PC-3 (cell line): ENCODE measurements around the gene NASP.

Experiments used
- CTCF ChIP-seq: fragments of 300-600 bp; sonication (generic); conservative IDR thresholded peaks from 2 replicates; pipeline ENCODE4 v1.5.1; 2017; ENCODE audit warnings: antibody characterized with exemption, low read depth, mild to moderate bottlenecking, low read length
- EZH2 ChIP-seq: fragments of 300-600 bp; sonication (generic); IDR thresholded peaks from one replicate; pipeline ENCODE4 v1.6.1; 2017; ENCODE audit warnings: antibody characterized with exemption, mild to moderate bottlenecking, low read length; ENCODE audit not compliant: unreplicated experiment
- EZH2phosphoT487 ChIP-seq: fragments of 300-600 bp; sonication (generic); IDR thresholded peaks from 2 replicates; pipeline ENCODE4 v1.6.1; 2018; ENCODE audit warnings: mild to moderate bottlenecking, antibody characterized with exemption, low read length, borderline replicate concordance

- TF ChIP-seq CTCF (no peak), EZH2 (no peak), EZH2phosphoT487 (no peak)
These were observed 41.2 kb upstream of the NASP start for GRCh38 chr1:45542591-45542990.
